HTERT RPE-1 (cell line): ENCODE data around the gene MAP2K5.
"Not testable (repeated sequence)": the region's sequence is repeated elsewhere in the genome, so short reads cannot be mapped to it uniquely, and the experiment has no call there.

Source experiments
- in situ Hi-C: fragments of 300-500 bp; cut with MboI; formaldehyde crosslinking; loops from 4 replicates; pipeline ENCODE4 v1.14.3; 2020; ENCODE audit warnings: low sequenced_read_pairs

Gene MAP2K5

GRCh38 chr15:67652586-67652985 is 110.1 kb downstream of the MAP2K5 start:
- in situ Hi-C loops = no loop called here

GRCh38 chr15:67660446-67660845 is 117.9 kb downstream of the MAP2K5 start:
- in situ Hi-C loops = no loop called here

- in situ Hi-C loops = no loop called here
Measured at GRCh38 chr15:67660874-67661606, 118.5 kb downstream of the MAP2K5 start.

- in situ Hi-C loops = no loop called here
Measured at GRCh38 chr15:67670647-67671305, 128.3 kb downstream of the MAP2K5 start.

GRCh38 chr15:67672834-67673233 is 130.3 kb downstream of the MAP2K5 start:
- in situ Hi-C loops = not testable (repeated sequence)

- in situ Hi-C loops = no loop called here
Measured at GRCh38 chr15:67674983-67675382, 132.5 kb downstream of the MAP2K5 start.

- in situ Hi-C loops = no loop called here
Measured at GRCh38 chr15:67678089-67678488, 135.6 kb downstream of the MAP2K5 start.

GRCh38 chr15:67678993-67679392 is 136.5 kb downstream of the MAP2K5 start:
- in situ Hi-C loops = no loop called here

GRCh38 chr15:67680641-67681040 is 138.1 kb downstream of the MAP2K5 start:
- in situ Hi-C loops = no loop called here

GRCh38 chr15:67685008-67685599 is 142.6 kb downstream of the MAP2K5 start:
- in situ Hi-C loops = no loop called here

- in situ Hi-C loops = no loop called here
Measured at GRCh38 chr15:67685716-67686115, 143.2 kb downstream of the MAP2K5 start.

- in situ Hi-C loops = no loop called here
Measured at GRCh38 chr15:67690936-67691335, 148.4 kb downstream of the MAP2K5 start.

GRCh38 chr15:67691450-67691849 is 148.9 kb downstream of the MAP2K5 start:
- in situ Hi-C loops = no loop called here

GRCh38 chr15:67692573-67692972 is 150.1 kb downstream of the MAP2K5 start:
- in situ Hi-C loops = no loop called here

- in situ Hi-C loops = no loop called here
Measured at GRCh38 chr15:67696087-67696486, 153.6 kb downstream of the MAP2K5 start.

GRCh38 chr15:67700023-67700422 is 157.5 kb downstream of the MAP2K5 start:
- in situ Hi-C loops = no loop called here

GRCh38 chr15:67701669-67702068 is 159.2 kb downstream of the MAP2K5 start:
- in situ Hi-C loops = no loop called here

GRCh38 chr15:67707520-67708283 is 165.2 kb downstream of the MAP2K5 start:
- in situ Hi-C loops = no loop called here

GRCh38 chr15:67708500-67708899 is 166.0 kb downstream of the MAP2K5 start:
- in situ Hi-C loops = no loop called here

- in situ Hi-C loops = no loop called here
Measured at GRCh38 chr15:67715170-67715569, 172.7 kb downstream of the MAP2K5 start.

GRCh38 chr15:67716171-67716570 is 173.7 kb downstream of the MAP2K5 start:
- in situ Hi-C loops = no loop called here
